ENCODE data around the gene ARPC5.
"Not testable (repeated sequence)": the region's sequence is repeated elsewhere in the genome, so short reads cannot be mapped to it uniquely, and the experiment has no call there.

The ARPC5 gene

DNA sequence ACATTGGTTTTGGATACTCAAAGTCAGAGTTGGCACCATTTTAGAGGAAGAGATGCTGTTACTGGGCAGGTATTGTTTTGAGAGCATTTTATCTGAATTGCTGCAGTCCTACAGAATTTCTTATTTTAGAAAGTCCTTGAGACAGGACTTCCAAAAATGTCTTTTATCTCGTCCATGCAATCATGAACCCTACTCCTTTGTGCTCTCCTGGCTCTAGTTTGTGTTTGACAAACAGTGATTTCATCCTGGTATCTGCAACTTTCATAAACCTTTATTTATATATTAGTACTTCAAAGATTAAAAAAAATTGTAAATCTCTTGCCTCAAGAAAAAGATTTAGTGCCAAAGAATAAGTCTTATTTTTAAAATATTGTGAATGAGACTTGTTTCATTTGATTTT is 4.6 kb upstream of the ARPC5 start:
- no peaks in the 10 kb centered on the region for H3K4me1 ChIP-seq (ENCODE audit: control insufficient read depth, insufficient read depth, low read length)
- no peak overlapping the region for H3K9ac ChIP-seq (ENCODE audit: low read depth, low read length)
- no peak overlapping the region for H3K4me3 ChIP-seq (ENCODE audit: low read depth, low read length)
- H3K9me3 ChIP-seq (ENCODE audit: control insufficient read depth, insufficient read depth, low read length) = no peaks in the 10 kb centered on the region
- no peaks in the 10 kb centered on the region for H3K36me3 ChIP-seq (ENCODE audit: control insufficient read depth, insufficient read depth, low read length)
- peaks cover 16% of the 10 kb centered on the region for H3K27me3 ChIP-seq (ENCODE audit: control insufficient read depth, insufficient read depth, low read length)

- Histone ChIP-seq H3K4me3 (ENCODE audit: low read depth, low read length) (no peak overlapping the region), H3K9me3 (ENCODE audit: control insufficient read depth, insufficient read depth, low read length) (no peaks in the 10 kb centered on the region), H3K27me3 (ENCODE audit: control insufficient read depth, insufficient read depth, low read length) (peaks cover 16% of the 10 kb centered on the region), H3K9ac (ENCODE audit: low read depth, low read length) (no peak overlapping the region), H3K4me1 (ENCODE audit: control insufficient read depth, insufficient read depth, low read length) (peaks cover 3% of the 10 kb centered on the region), H3K36me3 (ENCODE audit: control insufficient read depth, insufficient read depth, low read length) (no peaks in the 10 kb centered on the region)
Observed at GRCh38 chr1:183638649-183639387, 3.2 kb upstream of the ARPC5 start.

DNA sequence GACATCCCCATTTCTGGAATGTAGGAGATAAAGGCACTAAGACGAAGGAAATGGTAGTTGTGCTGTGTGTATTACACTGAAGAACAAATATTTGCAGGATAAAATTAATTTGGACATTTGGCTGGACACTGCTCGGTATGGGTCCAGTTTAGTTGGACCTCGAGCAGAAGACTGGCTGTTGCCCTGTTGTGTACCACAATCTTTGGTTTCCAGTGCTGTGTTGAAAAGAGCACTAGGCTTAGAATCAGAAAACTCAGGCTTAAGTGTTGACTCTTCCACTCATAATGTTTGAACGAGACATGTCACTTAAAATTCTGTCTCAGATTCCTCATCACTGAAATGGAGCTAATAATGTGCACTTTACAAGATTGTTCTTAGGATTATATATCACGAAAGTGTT is 1.2 kb upstream of the ARPC5 start:
- no peaks in the 10 kb centered on the region for H3K9me3 ChIP-seq (ENCODE audit: control insufficient read depth, insufficient read depth, low read length)
- no peak overlapping the region for H3K9ac ChIP-seq (ENCODE audit: low read depth, low read length)
- peak overlapping the region; percentile 96 for H3K4me3 ChIP-seq (ENCODE audit: low read depth, low read length)

GRCh38 chr1:183636334-183636682 is 725 bp upstream of the ARPC5 start:
- Histone ChIP-seq H3K4me1 (ENCODE audit: control insufficient read depth, insufficient read depth, low read length) (peaks cover 7% of the 10 kb centered on the region), H3K36me3 (ENCODE audit: control insufficient read depth, insufficient read depth, low read length) (no peaks in the 10 kb centered on the region), H3K9me3 (ENCODE audit: control insufficient read depth, insufficient read depth, low read length) (no peaks in the 10 kb centered on the region), H3K27me3 (ENCODE audit: control insufficient read depth, insufficient read depth, low read length) (peaks cover 16% of the 10 kb centered on the region), H3K4me3 (ENCODE audit: low read depth, low read length) (peak overlapping the region; percentile 96), H3K9ac (ENCODE audit: low read depth, low read length) (no peak overlapping the region)

More for the DNA sequence above, 1.2 kb upstream of the ARPC5 start:
- Histone ChIP-seq H3K36me3 (ENCODE audit: control insufficient read depth, insufficient read depth, low read length) (no peaks in the 10 kb centered on the region), H3K4me1 (ENCODE audit: control insufficient read depth, insufficient read depth, low read length) (peaks cover 7% of the 10 kb centered on the region), H3K27me3 (ENCODE audit: control insufficient read depth, insufficient read depth, low read length) (peaks cover 16% of the 10 kb centered on the region)

GRCh38 chr1:183635099-183635605 is 431 bp downstream of the ARPC5 start:
- Histone ChIP-seq H3K4me1 (ENCODE audit: control insufficient read depth, insufficient read depth, low read length) (peaks cover 7% of the 10 kb centered on the region), H3K9ac (ENCODE audit: low read depth, low read length) (peak overlapping the region; percentile 58), H3K9me3 (ENCODE audit: control insufficient read depth, insufficient read depth, low read length) (no peaks in the 10 kb centered on the region), H3K27me3 (ENCODE audit: control insufficient read depth, insufficient read depth, low read length) (peaks cover 16% of the 10 kb centered on the region), H3K4me3 (ENCODE audit: low read depth, low read length) (peak overlapping the region; percentile 96), H3K36me3 (ENCODE audit: control insufficient read depth, insufficient read depth, low read length) (peaks cover 4% of the 10 kb centered on the region)

DNA sequence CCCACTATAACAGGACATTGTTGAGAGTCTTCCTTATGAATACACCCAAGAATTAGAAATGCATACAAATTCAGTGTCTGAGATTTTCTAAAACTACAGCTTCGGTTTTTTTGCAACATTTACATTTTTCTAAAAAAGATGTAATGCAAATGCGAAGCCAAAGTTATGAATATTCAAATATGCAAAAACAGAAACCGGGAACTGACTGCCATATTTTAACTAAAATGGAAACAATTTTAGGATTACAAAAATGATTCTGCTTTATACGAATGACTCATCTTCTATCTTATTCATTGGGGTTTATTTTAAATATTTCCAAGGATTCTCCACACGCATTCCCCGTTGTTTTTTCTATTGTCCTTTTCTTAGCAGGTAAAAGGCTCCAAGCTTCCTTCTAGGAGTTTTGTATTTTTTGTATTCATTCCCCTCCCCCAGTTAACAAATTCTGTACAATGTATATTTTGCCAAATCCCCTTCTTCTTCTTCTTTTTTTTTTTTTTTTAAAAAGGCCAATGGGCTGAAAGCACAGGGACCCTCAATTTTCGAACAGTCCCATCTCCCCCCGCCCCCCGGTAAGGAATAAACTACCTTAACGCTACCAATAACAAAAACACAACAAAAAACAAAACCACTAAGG is 1.0 kb downstream of the ARPC5 start:
- Histone ChIP-seq H3K4me1 (ENCODE audit: control insufficient read depth, insufficient read depth, low read length) (peaks cover 7% of the 10 kb centered on the region), H3K9ac (ENCODE audit: low read depth, low read length) (peak overlapping the region; percentile 58), H3K4me3 (ENCODE audit: low read depth, low read length) (peak overlapping the region; percentile 96), H3K36me3 (ENCODE audit: control insufficient read depth, insufficient read depth, low read length) (peaks cover 4% of the 10 kb centered on the region), H3K27me3 (ENCODE audit: control insufficient read depth, insufficient read depth, low read length) (peaks cover 16% of the 10 kb centered on the region), H3K9me3 (ENCODE audit: control insufficient read depth, insufficient read depth, low read length) (no peaks in the 10 kb centered on the region)

DNA sequence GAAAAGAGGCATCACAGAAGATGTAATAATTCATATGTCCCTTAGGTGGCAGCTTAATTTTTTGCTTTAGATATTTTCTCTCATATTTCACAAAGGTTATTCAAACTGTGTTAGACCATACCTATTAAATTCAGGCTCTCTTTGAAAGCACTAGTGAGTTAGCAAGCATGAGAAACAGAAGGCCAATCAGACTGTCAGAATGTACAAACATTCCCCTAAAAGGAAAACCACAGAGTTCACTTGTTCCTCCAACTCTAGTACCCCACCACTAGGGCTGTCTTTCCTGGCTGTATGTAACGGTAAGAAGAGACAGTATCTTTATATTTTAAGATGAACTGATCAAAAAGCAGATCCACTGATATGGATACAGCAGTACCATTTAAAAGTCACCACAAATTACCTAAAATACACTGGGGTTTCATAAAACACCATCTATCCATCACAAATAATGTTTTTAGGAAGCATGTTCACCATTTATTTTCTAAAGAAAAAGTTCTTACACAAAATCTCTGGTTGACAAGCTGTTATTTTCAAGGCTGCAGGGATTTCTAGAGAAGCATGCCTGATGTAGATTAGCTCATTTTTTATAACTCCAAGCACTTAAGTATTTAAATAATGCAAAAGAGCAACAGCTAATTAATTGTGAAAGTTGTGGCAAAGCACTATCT is 1.8 kb downstream of the ARPC5 start:
- no peak overlapping the region for H3K9ac ChIP-seq (ENCODE audit: low read depth, low read length)
- no peaks in the 10 kb centered on the region for H3K9me3 ChIP-seq (ENCODE audit: control insufficient read depth, insufficient read depth, low read length)
- peaks cover 6% of the 10 kb centered on the region for H3K36me3 ChIP-seq (ENCODE audit: control insufficient read depth, insufficient read depth, low read length)
- H3K4me3 ChIP-seq (ENCODE audit: low read depth, low read length) = peak overlapping the region; percentile 96
- H3K27me3 ChIP-seq (ENCODE audit: control insufficient read depth, insufficient read depth, low read length) = peaks cover 16% of the 10 kb centered on the region
- H3K4me1 ChIP-seq (ENCODE audit: control insufficient read depth, insufficient read depth, low read length) = peaks cover 7% of the 10 kb centered on the region

GRCh38 chr1:183632964-183633363 is 2.6 kb downstream of the ARPC5 start:
- Histone ChIP-seq H3K4me3 (ENCODE audit: low read depth, low read length) (no peak overlapping the region), H3K27me3 (ENCODE audit: control insufficient read depth, insufficient read depth, low read length) (peaks cover 16% of the 10 kb centered on the region), H3K4me1 (ENCODE audit: control insufficient read depth, insufficient read depth, low read length) (peaks cover 7% of the 10 kb centered on the region), H3K9ac (ENCODE audit: low read depth, low read length) (no peak overlapping the region), H3K36me3 (ENCODE audit: control insufficient read depth, insufficient read depth, low read length) (peaks cover 9% of the 10 kb centered on the region), H3K9me3 (ENCODE audit: control insufficient read depth, insufficient read depth, low read length) (no peaks in the 10 kb centered on the region)

- peaks cover 7% of the 10 kb centered on the region for H3K4me1 ChIP-seq (ENCODE audit: control insufficient read depth, insufficient read depth, low read length)
- no peak overlapping the region for H3K9ac ChIP-seq (ENCODE audit: low read depth, low read length)
- peaks cover 9% of the 10 kb centered on the region for H3K36me3 ChIP-seq (ENCODE audit: control insufficient read depth, insufficient read depth, low read length)
- no peaks in the 10 kb centered on the region for H3K9me3 ChIP-seq (ENCODE audit: control insufficient read depth, insufficient read depth, low read length)
- H3K27me3 ChIP-seq (ENCODE audit: control insufficient read depth, insufficient read depth, low read length) = peaks cover 9% of the 10 kb centered on the region
- H3K4me3 ChIP-seq (ENCODE audit: low read depth, low read length) = no peak overlapping the region
Observed at GRCh38 chr1:183632114-183632513, 3.5 kb downstream of the ARPC5 start.

DNA sequence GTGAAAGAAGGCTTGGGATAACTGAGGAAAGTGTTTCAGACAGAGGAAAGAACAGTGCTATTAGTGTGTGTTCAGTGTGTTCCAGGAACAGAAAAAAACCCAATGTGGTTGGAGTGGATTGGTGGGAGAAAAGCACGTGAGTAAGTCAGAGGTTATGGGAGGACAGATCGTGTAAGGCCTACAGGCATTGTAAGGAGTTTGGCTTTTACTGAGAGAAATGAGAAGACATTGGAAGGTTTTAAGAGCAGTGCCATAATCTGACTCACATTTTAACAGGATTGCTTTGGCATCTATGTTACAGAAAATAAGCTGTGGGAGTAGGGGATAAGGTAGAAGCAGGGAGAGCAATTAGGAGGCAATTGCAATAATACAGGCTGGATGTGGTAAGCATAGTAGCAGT is 4.8 kb downstream of the ARPC5 start:
- no peaks in the 10 kb centered on the region for H3K9me3 ChIP-seq (ENCODE audit: control insufficient read depth, insufficient read depth, low read length)
- no peak overlapping the region for H3K4me3 ChIP-seq (ENCODE audit: low read depth, low read length)
- peaks cover 7% of the 10 kb centered on the region for H3K4me1 ChIP-seq (ENCODE audit: control insufficient read depth, insufficient read depth, low read length)
- H3K36me3 ChIP-seq (ENCODE audit: control insufficient read depth, insufficient read depth, low read length) = peaks cover 9% of the 10 kb centered on the region
- H3K9ac ChIP-seq (ENCODE audit: low read depth, low read length) = no peak overlapping the region
- no peaks in the 10 kb centered on the region for H3K27me3 ChIP-seq (ENCODE audit: control insufficient read depth, insufficient read depth, low read length)

DNA sequence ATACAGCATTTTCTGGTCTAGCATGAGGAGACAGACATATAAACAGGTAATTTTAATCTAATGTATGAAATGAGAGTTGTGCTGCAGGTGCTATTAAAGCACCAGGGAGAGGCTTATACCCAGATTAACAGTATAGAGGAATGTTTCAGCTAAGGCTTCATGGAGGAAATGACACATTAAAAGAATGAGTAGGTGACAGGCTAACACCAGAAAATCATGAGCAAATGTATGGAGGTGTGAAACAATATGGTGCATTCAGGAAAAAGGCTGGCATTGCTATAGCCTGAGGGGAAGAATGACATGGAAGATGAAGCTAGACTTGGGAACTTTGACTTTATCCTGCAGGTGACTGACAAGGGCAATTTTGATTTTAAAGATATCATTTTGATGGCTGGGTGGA is 7.0 kb downstream of the ARPC5 start:
- Histone ChIP-seq H3K9me3 (ENCODE audit: control insufficient read depth, insufficient read depth, low read length) (no peaks in the 10 kb centered on the region), H3K36me3 (ENCODE audit: control insufficient read depth, insufficient read depth, low read length) (peaks cover 9% of the 10 kb centered on the region), H3K4me1 (ENCODE audit: control insufficient read depth, insufficient read depth, low read length) (peaks cover 2% of the 10 kb centered on the region), H3K27me3 (ENCODE audit: control insufficient read depth, insufficient read depth, low read length) (no peaks in the 10 kb centered on the region), H3K4me3 (ENCODE audit: low read depth, low read length) (no peak overlapping the region), H3K9ac (ENCODE audit: low read depth, low read length) (no peak overlapping the region)

- not testable (repeated sequence) for H3K9me3 ChIP-seq (ENCODE audit: control insufficient read depth, insufficient read depth, low read length); H3K4me3 ChIP-seq (ENCODE audit: low read depth, low read length); H3K9ac ChIP-seq (ENCODE audit: low read depth, low read length); H3K36me3 ChIP-seq (ENCODE audit: control insufficient read depth, insufficient read depth, low read length); H3K27me3 ChIP-seq (ENCODE audit: control insufficient read depth, insufficient read depth, low read length); H3K4me1 ChIP-seq (ENCODE audit: control insufficient read depth, insufficient read depth, low read length)
Observed at GRCh38 chr1:183626236-183626635, 9.3 kb downstream of the ARPC5 start.
